ENCODE results near the gene GPR55.

GPR55 gene

GRCh38 chr2:230877759-230878598, 47.1 kb downstream of the GPR55 start:
- DNase-seq = no peak

GRCh38 chr2:230877116-230877758, 47.8 kb downstream of the GPR55 start:
- DNase-seq = no peak

GRCh38 chr2:230875347-230876315, 49.4 kb downstream of the GPR55 start:
- DNase-seq = no peak

GRCh38 chr2:230874876-230875275, 50.2 kb downstream of the GPR55 start:
- DNase-seq = no peak

GRCh38 chr2:230874456-230874855, 50.6 kb downstream of the GPR55 start:
- no peak for DNase-seq

GRCh38 chr2:230873661-230874401, 51.2 kb downstream of the GPR55 start:
- DNase-seq = no peak

GRCh38 chr2:230872968-230873660, 51.9 kb downstream of the GPR55 start:
- DNase-seq = no peak

- no peak for DNase-seq
Observed at GRCh38 chr2:230872151-230872967, 52.7 kb downstream of the GPR55 start.

GRCh38 chr2:230871361-230872150, 53.5 kb downstream of the GPR55 start:
- no peak for DNase-seq

GRCh38 chr2:230870544-230871360, 54.3 kb downstream of the GPR55 start:
- no peak for DNase-seq

- DNase-seq = no peak
Observed at GRCh38 chr2:230869914-230870543, 55.0 kb downstream of the GPR55 start.

GRCh38 chr2:230868947-230869913, 55.8 kb downstream of the GPR55 start:
- DNase-seq = no peak

GRCh38 chr2:230868161-230868946, 56.7 kb downstream of the GPR55 start:
- no peak for DNase-seq

- peak; percentile 60 for DNase-seq
Observed at GRCh38 chr2:230866756-230867523, 58.1 kb downstream of the GPR55 start.
